NCI-H1417 treated with DMSO at 0.1 percent for 48 hours (cell line): ENCODE data around the gene AHI1.
A peak's percentile ranks its signal among the peaks of the same experiment; 100 is the strongest.
"Not testable (repeated sequence)": the region's sequence is repeated elsewhere in the genome, so short reads cannot be mapped to it uniquely, and the experiment has no call there.

ENCODE experiments used
- DNase-seq: peaks from one replicate; lab custom pipeline; 2025; lab: John Stamatoyannopoulos, UW

The AHI1 gene

GRCh38 chr6:135505648-135506047 is 8.1 kb upstream of the AHI1 start:
- no peak for DNase-seq

- DNase-seq, result no peak
These were observed 7.7 kb upstream of the AHI1 start for GRCh38 chr6:135505222-135505621.

DNA sequence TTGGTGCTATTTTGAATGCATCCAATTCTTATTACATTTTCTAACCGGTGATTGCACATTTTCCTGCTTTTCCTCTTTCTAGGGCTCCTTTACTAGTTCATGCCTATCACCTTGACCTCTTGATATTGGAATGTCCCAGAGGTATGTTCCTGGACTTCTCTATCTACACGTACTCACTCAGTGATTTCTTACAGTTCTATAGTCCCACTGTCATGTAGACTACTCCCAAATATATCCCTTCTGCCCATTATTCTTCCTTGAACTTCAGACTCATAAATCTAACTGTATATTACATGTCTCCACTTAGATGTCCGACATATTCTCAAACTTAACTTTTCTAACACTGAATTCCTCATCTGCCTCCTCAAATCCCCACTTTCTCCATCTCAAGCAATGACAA is 7.2 kb upstream of the AHI1 start:
- no peak for DNase-seq

DNA sequence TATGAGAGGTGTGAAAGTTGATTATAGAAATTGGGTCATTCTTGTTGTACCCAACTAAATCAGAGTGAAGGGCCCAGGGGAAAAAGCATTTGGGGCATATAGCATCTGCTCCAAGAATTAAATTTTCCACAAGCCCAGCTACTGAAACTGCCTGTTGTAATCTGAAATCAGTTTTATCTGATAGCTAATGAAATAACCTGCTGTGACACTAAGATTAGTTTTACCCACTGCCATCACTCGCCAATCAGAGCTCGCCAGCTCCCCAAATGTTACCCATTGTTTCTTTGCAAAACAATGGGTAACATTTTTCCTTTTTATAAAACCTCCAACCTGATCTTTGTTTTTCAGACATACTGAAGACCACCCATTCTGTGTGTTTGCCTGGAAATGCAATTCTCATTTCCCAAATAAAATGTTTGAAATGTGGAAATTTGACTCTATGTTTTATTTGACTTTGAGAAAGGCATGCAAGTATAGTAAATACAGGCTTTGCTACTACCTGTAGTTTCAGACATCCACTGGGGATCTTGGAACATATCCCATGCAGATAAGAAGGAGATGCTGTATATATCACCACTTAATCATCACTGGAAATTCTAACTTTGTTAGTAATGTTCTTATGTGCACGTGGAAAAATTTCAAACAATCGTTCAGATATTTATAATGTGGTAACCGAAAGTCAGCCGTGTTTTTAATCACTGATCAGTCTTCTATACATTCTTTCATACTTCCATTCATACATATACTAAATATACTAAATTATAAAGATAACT is 6.3 kb upstream of the AHI1 start:
- no peak for DNase-seq

DNA sequence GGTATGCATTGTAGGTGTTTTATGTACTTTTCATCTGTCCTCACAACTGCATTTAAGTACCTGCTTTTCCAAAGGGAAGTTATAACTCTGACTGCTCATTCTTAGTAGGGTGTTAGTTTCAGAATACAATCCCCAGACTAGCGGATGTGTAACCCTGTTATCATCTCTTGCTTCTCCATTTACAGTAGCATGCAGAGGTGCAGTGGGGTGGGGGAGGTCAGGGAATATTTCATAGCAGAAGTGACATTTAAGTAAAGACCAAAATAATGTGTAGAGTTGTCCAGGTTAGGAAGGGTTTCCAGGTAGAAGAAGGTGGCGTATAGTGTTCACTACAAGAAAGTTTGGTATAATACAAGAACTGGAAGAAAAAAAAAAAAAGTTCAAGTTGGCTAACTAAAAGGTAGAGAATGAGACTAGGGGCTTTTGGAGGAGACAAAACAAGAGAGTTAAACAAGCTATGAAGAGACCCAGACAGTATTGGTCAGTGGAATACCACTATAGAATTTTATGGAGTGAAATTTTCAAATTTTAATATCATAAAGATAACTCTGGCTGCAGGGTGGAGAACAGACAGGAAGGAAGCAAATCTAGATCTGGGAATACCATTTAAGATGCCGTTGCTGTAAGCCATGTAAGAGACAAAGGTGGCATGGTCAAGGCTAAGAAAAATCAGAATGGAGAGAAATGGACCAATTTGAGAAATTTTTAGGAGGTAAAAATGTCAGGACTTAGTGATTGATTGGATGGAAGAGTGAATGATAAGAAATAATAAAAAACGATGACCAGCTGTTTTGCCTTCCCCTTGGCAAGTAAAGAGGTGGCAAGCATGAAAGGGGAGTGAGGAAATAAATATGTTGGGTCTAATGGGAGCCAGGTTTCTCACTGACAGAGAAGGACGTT is 2.2 kb upstream of the AHI1 start:
- no peak for DNase-seq

- peak; percentile 72 for DNase-seq
These were observed 773 bp upstream of the AHI1 start for GRCh38 chr6:135498185-135498841.

- no peak for DNase-seq
These were observed 634 bp downstream of the AHI1 start for GRCh38 chr6:135496800-135497411.

DNA sequence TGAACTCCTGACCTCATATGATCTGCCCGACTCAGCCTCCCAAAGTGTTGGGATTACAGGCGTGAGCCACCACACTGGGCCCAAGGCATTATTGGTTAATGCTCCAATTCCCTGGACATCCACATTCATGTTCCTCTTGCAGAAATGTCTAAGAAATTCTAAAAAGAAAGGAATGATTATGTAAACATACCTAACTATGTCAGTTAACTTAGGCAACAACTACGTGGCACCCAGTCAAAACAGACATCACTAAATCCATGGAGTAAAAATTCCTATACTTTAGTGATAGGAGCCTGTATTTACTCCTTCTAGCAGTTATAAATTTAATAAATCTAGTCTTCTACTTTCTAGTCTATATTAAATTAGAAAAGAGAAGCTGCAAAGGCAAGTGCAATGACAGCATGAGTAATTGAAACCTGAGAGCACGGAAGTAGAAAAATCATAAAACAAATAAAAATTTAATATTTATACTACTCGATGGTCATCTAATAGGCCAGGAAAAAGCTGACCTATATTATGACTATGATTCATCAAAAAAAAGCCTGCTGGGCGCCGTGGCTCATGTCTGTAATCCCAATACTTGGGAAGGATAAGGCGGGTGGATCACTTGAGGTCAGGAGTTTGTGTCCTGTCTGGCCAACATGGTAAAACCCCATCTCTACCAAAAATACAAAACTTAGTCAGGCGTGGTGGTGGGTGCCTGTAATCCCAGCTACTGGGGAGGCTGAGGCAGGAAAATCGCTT is 4.2 kb downstream of the AHI1 start:
- DNase-seq, result no peak

DNA sequence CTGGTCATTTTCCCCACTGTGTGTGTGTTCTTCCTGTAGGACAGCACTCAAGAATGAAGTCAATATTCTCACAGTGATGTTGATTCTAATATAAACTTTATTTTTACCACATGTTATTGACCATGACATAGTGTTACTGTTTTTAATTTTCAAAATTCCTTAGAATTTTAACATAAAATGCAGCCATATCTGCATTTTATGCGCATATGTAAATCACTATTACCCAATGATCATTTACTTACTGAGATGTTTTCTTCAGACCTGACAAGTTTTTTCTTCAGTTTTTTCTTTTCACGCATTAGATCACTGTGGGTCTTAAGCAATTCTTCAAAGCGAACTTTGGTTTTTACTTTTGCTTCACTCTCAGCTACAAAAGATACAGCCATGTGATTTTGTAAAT is 7.2 kb downstream of the AHI1 start:
- no peak for DNase-seq

DNA sequence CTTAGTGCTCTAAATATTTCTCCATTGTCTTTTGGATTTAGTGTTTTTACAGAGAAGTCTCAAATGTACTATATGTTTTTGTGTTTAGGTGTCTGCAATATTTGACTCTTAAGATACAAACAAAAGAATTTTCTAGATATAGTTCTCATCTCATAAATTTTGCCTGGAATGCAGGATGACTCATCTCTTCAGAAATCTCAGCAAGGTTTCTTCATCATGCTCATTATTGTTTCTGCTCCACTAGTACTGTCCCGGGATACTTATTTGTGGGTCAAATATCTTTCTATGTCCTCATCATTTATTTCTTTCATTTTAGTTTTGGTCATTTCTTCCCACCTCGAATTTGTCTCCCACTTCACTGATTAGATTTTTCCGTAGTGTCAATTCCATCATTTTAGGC is 9.5 kb downstream of the AHI1 start:
- no peak for DNase-seq

DNA sequence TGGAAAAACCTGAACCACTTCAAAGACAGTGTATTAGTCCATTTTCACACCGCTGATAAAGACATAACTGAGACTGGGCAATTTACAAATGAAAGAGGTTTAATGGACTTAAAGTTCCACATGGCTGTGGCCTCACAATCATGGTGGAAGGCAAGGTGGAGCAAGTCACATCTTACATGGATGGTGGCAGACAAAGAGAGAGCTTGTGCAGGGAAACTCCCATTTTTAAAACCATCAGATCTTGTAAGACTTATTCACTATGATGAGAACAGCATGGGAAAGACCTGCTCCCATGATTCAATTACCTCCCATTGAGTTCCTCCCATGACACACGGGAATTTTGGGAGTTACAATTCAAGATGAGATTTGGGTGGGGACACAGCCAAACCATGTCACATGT is 13.6 kb downstream of the AHI1 start:
- DNase-seq, result not testable (repeated sequence)

DNA sequence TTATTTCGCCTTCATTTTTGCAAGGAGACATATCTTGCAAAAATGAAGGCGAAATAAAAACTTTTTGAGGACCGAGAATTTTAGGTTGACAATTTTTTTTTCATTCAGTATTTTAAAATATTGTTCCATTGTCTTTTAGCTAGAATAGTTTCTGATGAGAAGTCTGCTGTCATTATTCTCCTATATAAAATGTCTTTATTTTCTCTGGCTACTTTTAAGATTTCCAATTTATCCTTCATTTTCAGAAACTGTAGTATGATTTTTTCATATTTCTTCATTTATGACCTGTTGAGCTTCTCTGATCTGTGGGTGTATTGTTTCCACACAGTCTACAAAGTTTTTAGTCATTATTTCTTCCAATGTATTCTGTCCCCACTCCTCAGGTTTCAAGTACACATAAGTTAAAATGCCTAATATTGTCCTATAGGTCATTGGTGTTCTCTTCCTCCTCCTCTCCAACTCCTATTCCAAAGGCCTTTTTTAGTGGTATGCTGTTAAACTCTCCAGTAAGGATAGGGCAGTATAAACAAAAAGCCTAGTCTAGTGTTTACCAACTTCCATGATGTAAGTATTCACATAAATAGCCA is 15.7 kb downstream of the AHI1 start:
- no peak for DNase-seq

- no peak for DNase-seq
These were observed 17.9 kb downstream of the AHI1 start for GRCh38 chr6:135479601-135480000.

- no peak for DNase-seq
These were observed 18.9 kb downstream of the AHI1 start for GRCh38 chr6:135478626-135479025.

DNA sequence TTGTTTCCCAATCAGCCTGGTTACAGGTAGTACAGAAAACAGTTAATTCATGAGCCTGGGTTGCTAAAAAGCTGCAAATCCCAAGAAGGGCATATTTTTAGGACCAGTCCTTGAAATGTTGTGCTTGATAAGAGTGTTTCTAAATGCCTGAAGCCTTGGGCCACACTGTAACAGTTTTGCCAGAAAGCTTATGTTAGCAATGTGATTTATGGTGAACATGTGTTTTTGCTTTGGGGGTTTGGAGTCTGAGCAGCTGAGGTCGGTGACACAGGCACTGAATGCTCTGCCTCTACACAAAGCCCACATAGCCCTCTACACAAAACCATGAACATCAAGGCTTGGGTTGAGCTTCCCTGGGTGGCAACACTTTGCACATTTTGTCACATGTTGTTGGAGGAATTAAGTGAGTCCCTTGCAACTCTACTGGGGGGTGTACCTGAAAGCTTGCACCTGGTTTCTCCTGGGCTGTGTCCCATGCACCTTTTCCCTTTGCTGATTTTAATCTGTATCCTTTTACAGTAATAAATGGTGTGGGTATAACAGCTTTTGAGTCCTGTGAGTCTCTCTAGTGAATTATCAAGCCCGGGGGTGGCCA is 22.2 kb downstream of the AHI1 start:
- DNase-seq, result no peak

DNA sequence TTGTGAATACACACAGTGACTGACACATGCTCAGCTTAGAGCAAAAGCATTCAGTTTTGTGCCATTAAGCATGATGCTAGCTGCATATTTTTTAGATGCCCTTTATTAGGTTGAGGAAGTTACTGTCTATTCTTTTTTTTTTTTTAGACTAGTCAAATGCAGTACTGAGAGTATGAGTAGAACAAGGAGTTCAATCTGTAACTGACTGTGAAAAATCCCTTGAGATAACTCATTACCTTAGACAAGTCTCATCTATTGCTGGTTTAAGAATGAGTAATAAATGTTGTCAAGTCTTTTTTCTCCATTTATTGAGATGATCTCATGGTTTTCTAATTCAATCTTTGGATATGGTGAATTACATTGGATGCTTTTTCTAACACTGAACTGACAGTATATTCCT is 23.2 kb downstream of the AHI1 start:
- no peak for DNase-seq

DNA sequence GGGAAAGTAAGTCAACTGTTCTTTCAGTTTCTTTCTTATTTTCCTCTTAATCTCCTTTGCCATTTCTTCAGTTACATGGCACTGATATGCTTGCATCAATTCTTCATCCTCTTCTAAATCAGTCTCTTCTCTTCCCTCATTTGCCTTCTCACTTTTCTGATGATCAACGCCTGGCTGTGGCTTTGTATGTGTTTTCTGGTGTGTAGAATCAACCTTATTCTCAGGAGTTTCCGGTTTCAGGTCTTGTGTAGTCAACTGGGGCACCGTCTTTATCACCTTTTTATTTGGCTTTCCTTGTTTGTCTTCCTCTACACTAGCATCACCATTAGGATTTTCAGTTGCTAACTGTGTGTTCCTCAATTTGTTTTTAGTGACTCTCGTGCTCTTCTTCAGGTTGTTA is 31.6 kb downstream of the AHI1 start:
- no peak for DNase-seq

DNA sequence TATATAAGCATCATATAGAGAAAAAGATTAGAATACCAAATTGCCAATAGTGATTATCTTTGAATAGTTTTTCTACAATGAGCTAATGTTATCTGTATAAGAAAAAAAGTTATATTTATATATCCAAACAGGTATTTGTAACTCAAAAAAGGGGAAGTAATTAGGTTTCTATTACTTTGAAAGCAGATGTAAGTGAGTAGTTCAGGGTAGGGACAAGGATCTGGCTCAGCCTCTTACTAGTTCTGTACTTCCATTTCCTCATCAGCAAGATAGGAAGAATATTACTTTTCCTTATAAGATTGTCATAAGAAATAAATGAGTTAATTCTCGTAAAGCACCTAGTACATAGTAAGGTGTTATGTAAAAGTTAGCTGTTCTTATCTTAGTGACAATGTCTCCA is 32.2 kb downstream of the AHI1 start:
- no peak for DNase-seq

DNA sequence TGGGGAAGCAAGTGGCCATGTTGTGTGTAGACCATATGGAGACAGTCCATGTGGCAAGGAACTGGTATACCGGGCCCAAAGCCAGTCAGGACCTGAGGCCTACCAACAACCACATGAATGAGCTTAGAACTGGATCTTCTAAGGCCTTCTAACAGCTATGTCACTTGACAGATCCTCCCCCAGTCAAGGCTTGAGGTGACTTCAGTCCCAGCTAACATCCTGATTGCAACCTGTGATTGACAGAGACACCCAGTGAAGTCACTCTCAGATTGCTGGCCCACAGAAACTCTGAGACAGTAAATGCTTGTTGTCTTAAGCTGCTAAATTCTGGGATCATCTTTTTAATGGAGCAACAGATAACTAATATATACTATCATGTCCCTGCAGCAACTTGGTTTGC is 32.9 kb downstream of the AHI1 start:
- DNase-seq, result no peak

- DNase-seq, result no peak
These were observed 36.3 kb downstream of the AHI1 start for GRCh38 chr6:135461208-135461607.

GRCh38 chr6:135458051-135458450 is 39.5 kb downstream of the AHI1 start:
- no peak for DNase-seq
